Measurements from ENCODE around the gene RAB6A. TPM values are rescaled to one million over a fixed set of nuclear protein-coding genes. Genes with fewer than 3 reads are reported as not detected.
"Not testable (repeated sequence)": the region's sequence is repeated elsewhere in the genome, so short reads cannot be mapped to it uniquely, and the experiment has no call there.

RAB6A gene
- 168 TPM for total RNA-seq

DNA sequence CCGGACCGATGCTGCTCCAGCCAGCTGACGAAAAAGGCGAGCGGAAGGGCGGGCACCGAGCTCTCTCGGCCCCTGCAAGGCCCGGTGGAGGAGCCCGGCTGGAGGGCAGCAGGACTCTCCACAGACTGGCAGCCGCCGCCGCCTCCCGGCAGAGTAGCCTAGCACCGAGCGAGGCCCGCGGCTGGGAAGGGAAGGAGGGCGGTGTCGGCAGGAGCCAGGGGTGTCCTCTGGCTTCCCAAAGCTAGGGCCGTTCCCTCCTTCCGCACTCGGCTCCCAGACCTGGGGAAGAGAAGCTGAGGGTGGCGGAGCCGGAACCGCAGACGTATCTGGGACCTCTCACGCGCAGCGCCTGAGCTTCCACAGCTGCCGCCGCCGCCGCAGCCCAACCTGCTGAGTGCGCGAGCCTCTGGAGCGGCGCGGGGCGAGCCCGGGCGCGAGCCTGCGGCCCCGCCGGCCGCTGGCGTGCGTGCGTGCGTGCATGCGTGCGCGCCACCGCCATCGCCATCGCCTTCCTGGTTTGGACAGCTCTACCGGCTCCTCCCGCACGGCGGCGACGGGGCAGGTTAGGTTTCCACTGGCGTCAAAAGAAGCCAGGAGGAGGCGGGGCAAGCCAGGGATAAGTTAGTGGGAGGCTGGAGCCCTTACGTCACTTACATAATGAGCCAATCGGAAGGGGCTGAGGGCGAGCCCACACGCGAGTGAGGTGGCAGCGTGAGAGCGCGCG lies at the start of gene RAB6A:
TSS of gene RAB6A (minus strand) at position 396 of the 724 bp plus-strand sequence. CDS start 439 bp downstream, outside the sequence.
- peak; percentile 100 for DNase-seq (ENCODE audit: low spot score)

DNA sequence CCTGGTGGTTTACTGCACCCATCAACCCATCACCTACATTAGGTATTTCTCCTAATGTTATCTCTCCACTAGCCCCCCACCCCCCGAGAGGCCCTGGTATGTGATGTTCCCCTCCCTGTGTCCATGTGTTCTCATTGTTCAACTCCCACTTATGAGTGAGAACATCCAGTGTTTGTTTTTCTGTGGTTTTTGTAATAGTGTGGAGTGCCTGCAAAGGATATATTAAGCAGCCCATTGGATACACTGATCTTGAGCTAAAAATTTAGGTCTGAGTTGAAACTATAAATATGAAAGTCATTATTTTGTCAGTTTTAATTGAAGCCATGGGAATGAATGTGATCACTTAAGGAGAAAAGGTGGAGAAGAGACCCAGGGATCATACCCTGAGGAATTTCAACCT lies 49.8 kb upstream of the RAB6A start:
- no peak for DNase-seq (ENCODE audit: low spot score)

DNA sequence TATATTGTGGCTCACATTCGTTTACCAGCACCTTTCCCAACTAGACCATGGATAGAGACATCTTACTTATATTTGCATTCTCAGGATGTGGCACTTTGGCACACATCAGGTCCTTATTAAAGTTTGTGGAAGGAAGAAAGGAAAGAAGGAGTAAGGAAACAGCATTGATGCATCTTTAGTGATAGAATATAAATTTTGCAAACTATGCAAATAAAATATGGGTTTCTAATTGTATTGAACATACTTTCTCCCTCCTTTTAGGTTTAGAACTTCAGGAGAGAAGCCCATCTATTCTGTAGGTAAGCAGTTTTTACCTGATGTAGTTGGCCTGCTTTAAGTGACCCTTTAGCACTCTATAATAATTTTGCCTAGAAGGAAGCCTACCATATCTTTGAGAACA lies 47.2 kb upstream of the RAB6A start:
- DNase-seq (ENCODE audit: low spot score): no peak

GRCh38 chr11:73804712-73805111 lies 43.8 kb upstream of the RAB6A start:
- DNase-seq (ENCODE audit: low spot score): no peak

DNA sequence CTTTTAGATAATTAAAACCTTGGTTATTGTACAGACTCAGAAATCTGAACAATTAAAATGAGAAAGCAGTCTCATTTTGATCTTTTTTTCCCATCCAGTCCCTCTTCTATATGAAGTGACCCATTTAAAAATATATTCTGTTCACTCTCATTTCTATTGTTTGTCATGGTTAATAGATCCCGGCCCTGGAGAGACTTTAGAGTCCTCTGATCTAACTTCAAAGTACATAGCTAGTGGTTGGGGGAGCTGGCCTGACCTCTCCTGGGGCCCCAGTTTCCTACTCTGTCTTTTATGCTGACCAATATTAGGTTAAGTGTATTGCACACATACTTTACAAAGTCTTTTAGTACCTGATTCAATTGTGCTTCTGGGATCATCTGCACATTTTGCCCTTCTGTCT lies 40.3 kb upstream of the RAB6A start:
- DNase-seq (ENCODE audit: low spot score): no peak

DNA sequence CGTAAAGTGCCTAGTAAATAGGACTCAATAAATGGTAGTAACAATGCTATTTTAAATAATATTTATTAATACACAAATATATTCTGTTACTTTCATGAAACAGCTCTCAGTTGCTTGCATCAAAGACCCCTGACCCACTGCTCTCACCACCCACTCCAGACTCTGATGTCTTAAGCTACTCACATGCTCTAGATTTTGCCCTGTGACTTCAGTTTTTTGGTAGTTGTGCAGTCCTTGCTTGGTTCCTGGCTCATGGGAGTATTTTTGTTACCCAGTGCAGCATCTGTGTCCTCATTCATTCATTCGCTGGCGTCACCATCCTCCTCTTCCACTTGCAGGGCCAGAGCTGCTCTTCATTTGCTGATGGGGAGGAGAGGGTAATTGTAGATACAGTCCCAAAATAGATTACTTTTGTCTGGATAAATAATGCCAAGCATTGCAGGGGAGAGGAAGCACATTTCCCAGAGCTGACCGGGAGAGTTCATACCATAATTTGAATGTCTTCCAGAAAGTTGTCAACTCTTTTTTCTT lies 39.5 kb upstream of the RAB6A start:
- DNase-seq (ENCODE audit: low spot score): no peak

DNA sequence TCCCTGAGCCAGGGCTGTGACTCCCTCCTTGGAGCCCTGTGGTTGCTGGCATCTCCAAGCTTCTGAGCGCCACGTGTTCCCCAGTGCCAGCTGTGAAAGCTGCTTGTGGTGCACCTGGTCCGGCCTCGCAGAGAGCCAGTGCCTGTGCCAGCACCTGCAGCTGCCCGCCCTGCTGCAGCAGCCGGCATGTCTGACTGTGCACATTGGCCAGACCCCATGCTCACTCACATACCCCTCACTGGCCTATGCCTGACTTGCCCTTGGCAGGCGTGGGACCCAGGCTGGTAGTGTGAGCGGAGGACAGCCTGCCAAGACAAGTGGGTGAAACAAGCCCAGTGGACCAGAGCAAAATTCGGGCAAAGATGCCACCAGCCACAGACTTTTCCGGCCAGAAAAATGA lies 36.6 kb upstream of the RAB6A start:
- DNase-seq (ENCODE audit: low spot score): no peak

GRCh38 chr11:73795925-73796632 lies 35.2 kb upstream of the RAB6A start:
- DNase-seq (ENCODE audit: low spot score): no peak

DNA sequence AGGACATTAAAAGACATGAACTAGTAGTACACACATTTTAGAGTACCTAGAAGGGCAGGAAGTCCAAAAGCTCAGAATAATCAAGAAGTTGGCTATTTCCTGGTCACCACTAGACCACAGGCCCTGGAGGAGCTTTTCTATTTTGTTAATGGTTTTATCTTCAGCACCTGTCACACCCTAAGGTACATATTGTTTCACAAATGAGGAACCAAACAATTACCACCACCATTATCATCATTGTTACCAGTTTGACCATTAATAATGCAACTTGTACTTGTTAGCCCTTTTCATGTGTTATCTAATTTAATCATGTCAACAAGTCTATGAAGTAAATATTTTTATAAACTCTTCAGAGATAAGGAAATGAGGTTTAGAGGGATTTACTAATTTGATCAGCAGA lies 31.7 kb upstream of the RAB6A start:
- DNase-seq (ENCODE audit: low spot score): no peak

DNA sequence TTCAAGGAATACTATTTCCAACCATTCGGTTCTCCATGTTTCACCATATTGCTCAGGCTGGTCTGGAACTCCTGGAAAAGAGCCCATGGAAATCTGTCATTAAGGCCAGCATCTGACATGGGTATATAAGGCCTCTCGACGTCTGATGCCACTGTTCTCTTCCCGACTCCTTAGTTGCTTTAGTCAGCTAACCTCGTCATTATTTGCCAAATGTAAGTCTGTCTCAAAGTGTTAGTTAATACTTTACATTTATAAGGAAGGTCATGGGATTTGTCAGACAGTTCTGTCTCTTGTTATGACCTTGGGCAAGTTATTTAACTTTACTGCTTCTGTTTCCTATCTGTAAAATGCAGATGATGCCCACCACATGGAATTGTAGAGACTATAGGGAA lies 28.4 kb upstream of the RAB6A start:
- no peak for DNase-seq (ENCODE audit: low spot score)

DNA sequence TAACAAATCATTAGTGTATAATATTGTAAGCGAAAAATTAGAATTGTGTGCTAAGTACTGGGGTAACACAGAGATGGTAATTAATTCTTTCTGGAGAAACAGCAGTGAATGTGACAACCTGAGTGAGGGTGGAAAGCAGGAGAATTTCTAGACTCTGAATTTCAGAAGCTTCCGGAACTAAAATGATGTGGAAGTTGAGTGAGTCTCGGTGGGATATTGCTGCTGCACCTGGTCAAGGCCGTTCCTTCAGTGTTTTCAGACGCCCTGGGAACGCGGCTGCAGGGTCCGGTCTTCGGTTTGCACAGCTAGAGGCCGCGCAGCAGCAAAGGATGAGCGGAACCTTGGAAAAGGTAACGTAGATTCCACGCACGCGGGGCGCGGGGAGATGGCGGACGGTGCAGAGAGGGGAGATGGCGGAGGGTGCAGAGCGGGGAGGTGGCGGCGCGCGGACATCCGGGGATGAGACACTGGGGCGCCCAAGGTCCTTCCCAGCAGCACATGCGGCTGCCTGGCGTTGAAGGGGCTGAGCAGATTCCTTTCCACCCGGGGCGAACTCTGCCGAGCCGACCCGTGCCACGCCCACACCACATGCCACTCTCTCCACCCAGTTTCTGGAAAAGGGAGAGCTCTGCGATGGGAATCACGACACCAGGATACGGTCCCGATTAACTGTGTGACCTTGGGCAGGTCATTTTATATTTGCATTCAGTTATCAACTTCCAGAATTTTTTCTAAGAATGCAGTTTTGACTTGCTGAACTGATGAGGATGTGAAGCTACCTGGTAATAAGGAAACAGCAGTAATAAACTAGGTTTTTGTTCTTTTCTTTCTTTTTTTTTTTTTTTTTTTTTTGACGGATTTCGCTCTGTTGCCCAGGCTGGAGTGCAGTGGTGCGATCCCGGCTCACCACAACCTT lies 27.0 kb upstream of the RAB6A start, which contains the start of gene MRPL48:
TSS of gene MRPL48 (plus strand) at position 232 of the 916 bp plus-strand sequence. CDS start at position 330, 98 bp downstream.
- peak; percentile 89 for DNase-seq (ENCODE audit: low spot score)

DNA sequence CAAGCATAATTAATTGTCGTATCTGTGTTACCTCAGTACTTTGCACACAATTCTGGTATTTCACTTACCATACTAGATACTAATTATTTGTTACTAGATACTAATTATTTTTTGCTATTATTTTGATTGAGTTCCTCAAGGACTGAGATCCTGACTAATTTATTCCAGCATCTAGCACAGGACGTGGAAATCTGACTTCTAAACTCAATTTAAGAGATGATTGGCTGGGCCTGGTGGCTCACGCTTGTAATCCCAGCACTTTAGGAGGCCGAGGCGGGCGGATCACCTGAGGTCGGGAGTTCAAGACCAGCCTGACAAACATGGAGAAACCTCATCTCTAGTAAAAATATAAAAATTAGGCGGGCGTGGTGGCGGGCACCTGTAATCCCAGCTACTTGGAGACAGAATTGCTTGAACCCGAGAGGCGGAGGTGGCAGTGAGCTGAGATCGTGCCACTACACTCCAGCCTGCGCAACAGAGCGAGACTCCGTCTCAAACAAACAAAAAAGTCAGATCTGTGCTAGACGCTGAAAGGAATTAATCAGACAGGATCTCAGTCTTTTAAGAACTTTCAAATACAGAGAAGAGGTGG lies 26.3 kb upstream of the RAB6A start:
- no peak for DNase-seq (ENCODE audit: low spot score)

GRCh38 chr11:73785467-73785866 lies 24.6 kb upstream of the RAB6A start:
- not testable (repeated sequence) for DNase-seq (ENCODE audit: low spot score)

DNA sequence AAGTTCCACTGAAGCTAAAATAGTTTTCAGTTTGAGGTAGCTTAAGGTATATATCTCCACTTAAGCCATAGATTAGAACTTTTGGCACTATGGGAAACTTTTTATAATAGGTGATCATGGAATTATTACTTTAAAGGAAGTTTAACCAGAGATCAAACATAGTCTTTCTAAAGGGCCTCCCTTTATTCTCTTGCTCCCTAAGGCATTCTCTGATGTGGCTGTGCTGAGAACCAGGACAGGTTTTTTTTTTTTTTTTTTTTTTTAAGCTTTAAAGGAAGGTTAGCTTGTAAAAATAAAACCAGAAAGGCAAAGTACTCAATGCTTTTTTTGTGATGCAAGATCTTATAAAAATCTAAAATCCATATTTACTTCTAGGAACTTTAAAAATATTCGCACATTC lies 23.9 kb upstream of the RAB6A start:
- DNase-seq (ENCODE audit: low spot score): no peak

- no peak for DNase-seq (ENCODE audit: low spot score)
Observed at GRCh38 chr11:73784080-73784634, 23.3 kb upstream of the RAB6A start.

DNA sequence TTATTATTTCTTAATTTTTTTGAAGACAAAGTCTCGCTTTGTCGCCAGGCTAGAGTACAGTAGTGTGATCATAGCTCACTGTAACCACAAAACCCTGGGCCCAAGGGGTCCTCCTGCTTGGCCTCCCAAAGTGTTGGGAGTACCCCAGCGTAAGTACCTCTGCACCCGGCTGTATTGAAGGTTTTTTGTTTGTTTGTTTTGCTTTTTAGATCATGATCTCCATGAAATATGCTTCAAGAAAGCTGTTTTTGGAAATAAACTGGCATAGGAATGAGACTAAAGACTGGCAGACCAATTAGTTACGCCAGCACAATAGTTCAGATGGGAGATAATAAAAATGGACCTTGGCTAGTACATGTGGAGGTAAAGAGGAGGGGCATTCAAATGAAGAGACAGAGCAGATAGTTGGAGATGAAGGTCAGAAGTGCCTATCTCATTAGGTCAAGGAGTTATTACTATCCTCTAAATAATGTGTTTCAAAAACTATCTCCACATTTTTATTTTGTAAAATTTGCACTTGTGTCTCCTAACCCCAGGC lies 22.7 kb upstream of the RAB6A start:
- DNase-seq (ENCODE audit: low spot score): no peak

- no peak for DNase-seq (ENCODE audit: low spot score)
Observed at GRCh38 chr11:73781303-73781702, 20.4 kb upstream of the RAB6A start.

- peak; percentile 97 for DNase-seq (ENCODE audit: low spot score)
Observed at GRCh38 chr11:73779084-73779902, 18.4 kb upstream of the RAB6A start.

- DNase-seq (ENCODE audit: low spot score): not testable (repeated sequence)
Observed at GRCh38 chr11:73770811-73771210, 9.9 kb upstream of the RAB6A start.

GRCh38 chr11:73766763-73767162 lies 5.9 kb upstream of the RAB6A start:
- DNase-seq (ENCODE audit: low spot score): no peak
